GM23338 (cell line): Measurements from ENCODE around the gene GNAO1. TPM values are rescaled to one million over a fixed set of nuclear protein-coding genes. Genes with fewer than 3 reads are reported as not detected.

Experiments used
- ATAC-seq: fragments of 200-7000 bp; cut with Tn5 transposase; 3 replicates; pipeline ENCODE4 v1.9.1; 2020
- DNase-seq: peaks from one replicate; pipeline ENCODE4 v3.0.0-alpha.2; 2015; ENCODE audit warnings: low spot score
- H2AFZ ChIP-seq: fragments of 200-600 bp; sonication (generic); 2 replicates; pipeline ENCODE4 v1.8.0; 2016; ENCODE audit warnings: antibody characterized with exemption, mild to moderate bottlenecking, moderate library complexity
- H3F3A ChIP-seq: fragments of 200-600 bp; sonication (generic); replicated peaks from 2 replicates; pipeline ENCODE4 v1.8.0; 2017; ENCODE audit warnings: antibody characterized with exemption, mixed run types, low read depth
- H3K27ac ChIP-seq: fragments of 200-600 bp; sonication (generic); 2 replicates; pipeline ENCODE4 v1.6.1; 2016; ENCODE audit warnings: low read depth
- H3K27me3 ChIP-seq: fragments of 200-600 bp; sonication (generic); 2 replicates; pipeline ENCODE4 v1.8.0; 2016; ENCODE audit warnings: mild to moderate bottlenecking, mixed run types, moderate library complexity; ENCODE audit not compliant: insufficient read depth
- H3K36me3 ChIP-seq: fragments of 200-600 bp; sonication (generic); 2 replicates; pipeline ENCODE4 v1.8.0; 2016; ENCODE audit warnings: mild to moderate bottlenecking; ENCODE audit not compliant: insufficient read depth
- H3K4me1 ChIP-seq: fragments of 200-600 bp; sonication (generic); 2 replicates; pipeline ENCODE4 v1.8.0; 2016; ENCODE audit warnings: mild to moderate bottlenecking, moderate library complexity; ENCODE audit not compliant: insufficient read depth
- H3K4me2 ChIP-seq: fragments of 200-600 bp; sonication (generic); 2 replicates; pipeline ENCODE4 v1.7.1; 2017; ENCODE audit warnings: mixed run types
- H3K4me3 ChIP-seq: fragments of 200-600 bp; sonication (generic); 2 replicates; pipeline ENCODE4 v1.6.1; 2016; ENCODE audit warnings: mixed run types
- H3K79me2 ChIP-seq: fragments of 200-600 bp; sonication (generic); replicated peaks from 2 replicates; pipeline ENCODE4 v1.8.0; 2017; ENCODE audit warnings: mild to moderate bottlenecking; ENCODE audit not compliant: insufficient read depth
- H3K9me2 ChIP-seq: fragments of 200-600 bp; sonication (generic); 2 replicates; pipeline ENCODE4 v1.8.0; 2017; ENCODE audit not compliant: insufficient read depth
- H4K20me1 ChIP-seq: fragments of 200-600 bp; sonication (generic); replicated peaks from 2 replicates; pipeline ENCODE4 v1.8.0; 2017; ENCODE audit warnings: mild to moderate bottlenecking; ENCODE audit not compliant: insufficient read depth
- H3K27ac Mint-ChIP-seq: 2 replicates; pipeline ENCODE4 v1.8.0; 2020; ENCODE audit warnings: inconsistent platforms, mild to moderate bottlenecking, moderate library complexity, mixed read lengths
- H3K27me3 Mint-ChIP-seq: 3 replicates; pipeline ENCODE4 v1.8.0; 2022; ENCODE audit warnings: low read depth, mild to moderate bottlenecking, moderate library complexity, mixed read lengths, inconsistent platforms; ENCODE audit not compliant: insufficient read depth, poor library complexity
- H3K36me3 Mint-ChIP-seq: 3 replicates; pipeline ENCODE4 v1.8.0; 2021; ENCODE audit warnings: low read depth, mild to moderate bottlenecking, inconsistent platforms, moderate library complexity, mixed read lengths
- H3K4me1 Mint-ChIP-seq: 3 replicates; pipeline ENCODE4 v1.8.0; 2020; ENCODE audit warnings: mild to moderate bottlenecking, inconsistent platforms, mixed read lengths
- H3K4me3 Mint-ChIP-seq: 3 replicates; pipeline ENCODE4 v1.8.0; 2021; ENCODE audit warnings: moderate library complexity, mild to moderate bottlenecking, inconsistent platforms, mixed read lengths
- H3K9me3 Mint-ChIP-seq: 3 replicates; pipeline ENCODE4 v1.8.0; 2020; ENCODE audit warnings: moderate library complexity, mild to moderate bottlenecking, inconsistent platforms, mixed read lengths
- CREB1 ChIP-seq: fragments of 250-450 bp; sonication (Bioruptor Pico); IDR thresholded peaks from 2 replicates; pipeline ENCODE4 v1.5.0; 2020; ENCODE audit warnings: low read depth, mild to moderate bottlenecking, moderate library complexity
- CTCF ChIP-seq, 2 experiments: fragments of 200-600 bp in 1 of 2; sonication (generic) in 1 of 2; conservative IDR thresholded peaks; 2 replicates each; pipeline versions ENCODE4 v1.5.1 to v1.6.1; 2016 to 2017; ENCODE audit warnings: antibody characterized with exemption in 2 of 2, low read depth in 2 of 2, mild to moderate bottlenecking in 2 of 2, moderate library complexity in 1 of 2
- ETS1 ChIP-seq: IDR thresholded peaks from 2 replicates; pipeline ENCODE4 v1.6.1; 2016; ENCODE audit warnings: antibody characterized with exemption
- EZH2 ChIP-seq: fragments of 200-600 bp; sonication (generic); IDR thresholded peaks from one replicate; pipeline ENCODE4 v1.8.0; 2017; ENCODE audit warnings: antibody characterized with exemption, mild to moderate bottlenecking, low read depth; ENCODE audit not compliant: unreplicated experiment
- EZH2phosphoT487 ChIP-seq: fragments of 200-600 bp; sonication (generic); IDR thresholded peaks from one replicate; pipeline ENCODE4 v1.8.1; 2018; ENCODE audit warnings: antibody characterized with exemption; ENCODE audit not compliant: unreplicated experiment
- JUNB ChIP-seq: IDR thresholded peaks from one replicate; pipeline ENCODE4 v1.6.1; 2016; ENCODE audit warnings: antibody characterized with exemption; ENCODE audit not compliant: unreplicated experiment
- NANOG ChIP-seq: IDR thresholded peaks from 2 replicates; pipeline ENCODE4 v1.6.1; 2016; ENCODE audit warnings: antibody characterized with exemption, borderline replicate concordance
- POLR2AphosphoS5 ChIP-seq: IDR thresholded peaks from 2 replicates; pipeline ENCODE4 v1.6.1; 2016; ENCODE audit warnings: antibody characterized with exemption, low read depth
- REST ChIP-seq: IDR thresholded peaks from one replicate; pipeline ENCODE4 v1.6.1; 2018; ENCODE audit warnings: antibody characterized with exemption; ENCODE audit not compliant: unreplicated experiment
- STAT1 ChIP-seq: IDR thresholded peaks from one replicate; pipeline ENCODE4 v1.6.1; 2016; ENCODE audit warnings: antibody characterized with exemption; ENCODE audit not compliant: unreplicated experiment
- ZNF114 ChIP-seq: fragments of 250-450 bp; sonication (Bioruptor Pico); IDR thresholded peaks from 2 replicates; pipeline ENCODE4 v1.5.0; 2020; ENCODE audit warnings: mild to moderate bottlenecking, moderate library complexity
- ZNF331 ChIP-seq: fragments of 250-450 bp; sonication (Bioruptor Pico); IDR thresholded peaks from 2 replicates; pipeline ENCODE4 v1.5.0; 2020; ENCODE audit warnings: low read depth, mild to moderate bottlenecking, moderate library complexity
- ZNF462 ChIP-seq: fragments of 250-450 bp; sonication (Bioruptor Pico); IDR thresholded peaks from 2 replicates; pipeline ENCODE4 v1.5.0; 2020; ENCODE audit warnings: mild to moderate bottlenecking, moderate library complexity
- polyA plus RNA-seq: library from polyadenylated mRNA; unstranded; fragments of >200 nt; fragmentation: Nextera tagmentation; extraction: Ambion mirVana; gene quantifications from 2 replicates; pipeline ENCODE4 v1.2.1, GENCODE V29; 2016
- total RNA-seq: library from RNA; depleted of rRNA; stranded (reverse); fragments of >200 nt; shearing (Covaris generic); gene quantifications from 2 replicates; pipeline ENCODE4 v1.2.3, GENCODE V29; 2014

GNAO1 gene
- total and polyA plus RNA-seq, 2 experiments from 2014 or later, result 6.5 to 24.8 TPM

GRCh38 chr16:56365552-56365951 is 174.3 kb downstream of the GNAO1 start:
- Mint-ChIP-seq H3K4me3 (no peak overlapping the region), H3K36me3 (peaks cover 12% of the 10 kb centered on the region; the same call in 2 of the 3 replicates), H3K4me1 (no peaks in the 10 kb centered on the region), H3K27me3 (peaks cover 3% of the 10 kb centered on the region), H3K9me3 (no peaks in the 10 kb centered on the region), H3K27ac (no peak overlapping the region)
- Histone ChIP-seq H3K36me3 (no peaks in the 10 kb centered on the region), H3F3A (no peaks in the 10 kb centered on the region), H3K4me2 (no peak overlapping the region), H2AFZ (no peak overlapping the region), H3K4me1 (no peaks in the 10 kb centered on the region), H3K79me2 (no peaks in the 10 kb centered on the region), H3K4me3 (no peak overlapping the region), H3K9me2 (no peaks in the 10 kb centered on the region), H4K20me1 (no peaks in the 10 kb centered on the region; the same call in 1 of the 2 replicates), H3K27me3 (no peaks in the 10 kb centered on the region), H3K27ac (no peak overlapping the region)
- ATAC-seq (no peak), DNase-seq (no peak)
- TF ChIP-seq EZH2phosphoT487 (no peak), ZNF462 (CRISPR knock-in tag) (no peak), CTCF (conservative IDR thresholded peaks at IDR 0.05; ENCODE audit: low read depth in 2 of 2) (no peak), NANOG (no peak), ETS1 (no peak), STAT1 (no peak), REST (no peak), ZNF331 (CRISPR knock-in tag) (no peak), CREB1 (CRISPR knock-in tag) (no peak), EZH2 (no peak), ZNF114 (CRISPR knock-in tag) (no peak), JUNB (no peak), POLR2AphosphoS5 (no peak)
